MCF 10A (cell line): ENCODE results near the gene SEMA4D. TPM values are rescaled to one million over a fixed set of nuclear protein-coding genes. Genes with fewer than 3 reads are reported as not detected.

ENCODE experiments used
- BruUV-seq: library from RNA; stranded (reverse); fragments of 400-500 nt; replicated peaks from 2 replicates; lab custom pipeline; 2021; lab: Mats Ljungman, UMichigan
- CTCF ChIA-PET: fragments of 300-600 bp; sonication (Branson Sonifier 250); formaldehyde crosslinking; extraction: SDS; loops from one replicate; lab custom pipeline; 2021; ENCODE audit warnings: antibody characterized with exemption, inconsistent platforms; lab: Yijun Ruan, JAX
- POLR2A ChIA-PET: fragments of 300-600, 350-650 bp; sonication (Branson Sonifier 250); formaldehyde crosslinking; extraction: SDS; loops from one replicate; lab custom pipeline; 2020; ENCODE audit warnings: antibody characterized with exemption, inconsistent platforms; lab: Yijun Ruan, JAX
- DNase-seq: peaks from one replicate; pipeline ENCODE4 v3.0.0-alpha.2; 2018; ENCODE audit not compliant: unreplicated experiment
- H3K27ac Mint-ChIP-seq: one replicate; pipeline ENCODE4 v1.8.0; 2022; ENCODE audit warnings: mild to moderate bottlenecking, low read depth, mixed read lengths; ENCODE audit not compliant: unreplicated experiment
- H3K27me3 Mint-ChIP-seq: one replicate; pipeline ENCODE4 v1.8.0; 2022; ENCODE audit warnings: mixed read lengths; ENCODE audit not compliant: insufficient read depth, unreplicated experiment
- H3K36me3 Mint-ChIP-seq: one replicate; pipeline ENCODE4 v1.8.0; 2022; ENCODE audit warnings: mild to moderate bottlenecking, moderate library complexity, mixed read lengths; ENCODE audit not compliant: insufficient read depth, unreplicated experiment
- H3K4me1 Mint-ChIP-seq: one replicate; pipeline ENCODE4 v1.8.0; 2022; ENCODE audit warnings: mixed read lengths; ENCODE audit not compliant: insufficient read depth, unreplicated experiment
- H3K4me3 Mint-ChIP-seq: one replicate; pipeline ENCODE4 v1.8.0; 2022; ENCODE audit warnings: mild to moderate bottlenecking, moderate library complexity, mixed read lengths; ENCODE audit not compliant: unreplicated experiment
- H3K9me3 Mint-ChIP-seq: one replicate; pipeline ENCODE4 v1.8.0; 2022; ENCODE audit warnings: mixed read lengths; ENCODE audit not compliant: unreplicated experiment
- intact Hi-C: fragments of 100-400 bp; cut with micrococcal nuclease; formaldehyde crosslinking; loops from 2 replicates; pipeline ENCODE4 v1.14.1; 2022
- total RNA-seq: library from RNA; stranded (reverse); gene quantifications from 2 replicates; pipeline ENCODE4 v1.2.3, GENCODE V29; 2022
- TF ChIP-seq, protein P1 (sequence below): fragments of 200-600 bp; IDR thresholded peaks from one replicate; pipeline ENCODE4 v1.8.0; 2022; ENCODE audit warnings: antibody characterized with exemption, mild to moderate bottlenecking; ENCODE audit not compliant: unreplicated experiment

Gene SEMA4D
- total RNA-seq, 1 experiment from 2014 or later, result 4.2 TPM

DNA sequence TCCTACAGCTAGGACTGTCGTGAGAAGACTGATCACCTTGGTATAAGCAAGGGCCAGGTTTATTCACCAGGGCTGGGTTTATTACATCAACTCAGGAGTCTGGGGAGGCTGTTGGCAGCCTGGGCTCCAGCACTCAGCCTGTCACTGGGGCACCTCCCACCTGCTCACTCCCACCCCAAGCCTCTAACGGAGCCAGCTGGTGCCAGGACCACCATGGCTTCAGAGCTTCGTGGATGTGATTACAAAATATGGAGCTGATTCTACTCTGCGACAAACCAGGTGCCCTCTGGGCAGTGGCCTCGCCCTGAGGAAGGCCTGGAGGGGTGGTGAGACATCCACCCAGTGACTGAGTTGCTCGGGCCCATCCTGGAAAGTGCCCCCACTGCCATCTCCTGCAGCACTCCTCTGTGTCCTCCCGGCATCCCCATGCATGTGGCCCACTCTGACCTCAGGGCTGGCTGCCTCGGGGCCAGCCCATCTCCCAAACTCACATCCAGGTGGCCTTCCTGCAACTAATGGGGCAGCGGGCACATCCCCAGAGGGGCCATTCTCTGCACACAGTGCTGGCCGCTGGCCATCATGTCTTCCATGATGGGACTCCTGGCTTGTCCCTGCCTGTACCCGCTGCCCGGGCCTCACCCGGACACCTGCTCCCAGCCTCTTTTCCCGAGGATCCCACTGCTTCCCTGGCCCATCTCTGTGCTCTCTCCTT lies 130.0 kb downstream of the SEMA4D start:
- no peak overlapping the region for H3K27ac Mint-ChIP-seq
- H3K36me3 Mint-ChIP-seq, result no peaks in the 10 kb centered on the region
- ChIA-PET POLR2A (no interaction called here), CTCF (no interaction called here)
- H3K9me3 Mint-ChIP-seq, result no peaks in the 10 kb centered on the region
- no peaks in the 10 kb centered on the region for H3K27me3 Mint-ChIP-seq
- intact Hi-C loops, result no loop called here
- no peaks in the 10 kb centered on the region for H3K4me1 Mint-ChIP-seq
- DNase-seq, result no peak
- TF ChIP-seq, protein P1, sequence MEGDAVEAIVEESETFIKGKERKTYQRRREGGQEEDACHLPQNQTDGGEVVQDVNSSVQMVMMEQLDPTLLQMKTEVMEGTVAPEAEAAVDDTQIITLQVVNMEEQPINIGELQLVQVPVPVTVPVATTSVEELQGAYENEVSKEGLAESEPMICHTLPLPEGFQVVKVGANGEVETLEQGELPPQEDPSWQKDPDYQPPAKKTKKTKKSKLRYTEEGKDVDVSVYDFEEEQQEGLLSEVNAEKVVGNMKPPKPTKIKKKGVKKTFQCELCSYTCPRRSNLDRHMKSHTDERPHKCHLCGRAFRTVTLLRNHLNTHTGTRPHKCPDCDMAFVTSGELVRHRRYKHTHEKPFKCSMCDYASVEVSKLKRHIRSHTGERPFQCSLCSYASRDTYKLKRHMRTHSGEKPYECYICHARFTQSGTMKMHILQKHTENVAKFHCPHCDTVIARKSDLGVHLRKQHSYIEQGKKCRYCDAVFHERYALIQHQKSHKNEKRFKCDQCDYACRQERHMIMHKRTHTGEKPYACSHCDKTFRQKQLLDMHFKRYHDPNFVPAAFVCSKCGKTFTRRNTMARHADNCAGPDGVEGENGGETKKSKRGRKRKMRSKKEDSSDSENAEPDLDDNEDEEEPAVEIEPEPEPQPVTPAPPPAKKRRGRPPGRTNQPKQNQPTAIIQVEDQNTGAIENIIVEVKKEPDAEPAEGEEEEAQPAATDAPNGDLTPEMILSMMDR, result no peak
- BruUV-seq, result no TSS peak
- no peak overlapping the region for H3K4me3 Mint-ChIP-seq

DNA sequence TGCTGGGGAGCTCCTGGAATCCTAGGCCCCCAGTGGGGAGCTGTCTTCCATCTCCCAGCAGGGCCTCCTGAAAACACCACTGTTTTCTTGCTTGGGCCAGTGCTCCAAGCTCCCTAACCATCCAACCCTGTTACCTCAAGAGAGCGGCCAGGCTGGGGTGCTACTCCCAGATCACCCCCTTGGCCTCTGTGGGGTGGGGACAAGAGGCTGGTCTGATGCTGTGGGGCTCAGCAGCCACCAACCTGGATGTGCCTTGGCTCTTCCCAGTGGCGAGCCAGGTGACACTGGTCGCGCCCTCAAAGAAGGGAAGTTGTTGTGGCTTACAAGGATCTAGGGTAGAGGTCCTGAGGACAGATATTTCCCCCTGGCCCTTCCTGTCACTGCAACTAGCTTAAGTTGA lies 130.6 kb downstream of the SEMA4D start:
- POLR2A ChIA-PET, result no interaction called here
- H3K4me3 Mint-ChIP-seq, result no peak overlapping the region
- H3K27ac Mint-ChIP-seq, result no peak overlapping the region
- H3K27me3 Mint-ChIP-seq, result no peaks in the 10 kb centered on the region
- H3K4me1 Mint-ChIP-seq, result no peaks in the 10 kb centered on the region
- intact Hi-C loops, result no loop called here
- BruUV-seq, result no TSS peak
- TF ChIP-seq, protein P1, result no peak
- no peaks in the 10 kb centered on the region for H3K9me3 Mint-ChIP-seq
- CTCF ChIA-PET, result interaction anchor here (1.2 kb wide), 1 partner anchor 181 kb away, joined by 3 read pairs; no protein-coding TSS in a partner anchor
- DNase-seq, result no peak
- H3K36me3 Mint-ChIP-seq, result peaks cover under 1% of the 10 kb centered on the region

DNA sequence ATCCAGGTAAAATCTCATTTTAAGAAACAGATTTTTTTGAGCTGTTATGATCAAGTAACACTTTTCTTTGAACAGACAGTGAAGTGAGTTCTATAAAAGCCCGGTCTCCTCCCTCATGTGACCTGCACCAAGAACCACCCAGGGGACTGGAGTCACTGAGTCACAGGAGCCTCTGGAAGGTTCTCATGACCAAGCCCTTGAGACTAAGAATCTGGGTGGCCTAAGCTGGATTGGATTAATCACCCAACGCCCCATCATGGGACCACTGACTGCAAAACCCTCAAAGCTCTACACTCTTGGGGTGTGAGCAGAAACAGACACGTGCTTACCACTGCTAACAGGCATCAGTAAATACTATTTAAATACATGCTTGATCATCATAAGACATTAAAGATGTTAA lies 131.2 kb downstream of the SEMA4D start:
- intact Hi-C loops, result no loop called here
- CTCF ChIA-PET, result interaction anchor here (1.2 kb wide), 1 partner anchor 181 kb away, joined by 3 read pairs; no protein-coding TSS in a partner anchor
- no peaks in the 10 kb centered on the region for H3K4me1 Mint-ChIP-seq
- POLR2A ChIA-PET, result no interaction called here
- no peak overlapping the region for H3K4me3 Mint-ChIP-seq
- TF ChIP-seq, protein P1, result no peak
- peaks cover 6% of the 10 kb centered on the region for H3K36me3 Mint-ChIP-seq
- DNase-seq, result no peak
- H3K27me3 Mint-ChIP-seq, result no peaks in the 10 kb centered on the region
- BruUV-seq, result no TSS peak
- H3K27ac Mint-ChIP-seq, result no peak overlapping the region
- no peaks in the 10 kb centered on the region for H3K9me3 Mint-ChIP-seq

DNA sequence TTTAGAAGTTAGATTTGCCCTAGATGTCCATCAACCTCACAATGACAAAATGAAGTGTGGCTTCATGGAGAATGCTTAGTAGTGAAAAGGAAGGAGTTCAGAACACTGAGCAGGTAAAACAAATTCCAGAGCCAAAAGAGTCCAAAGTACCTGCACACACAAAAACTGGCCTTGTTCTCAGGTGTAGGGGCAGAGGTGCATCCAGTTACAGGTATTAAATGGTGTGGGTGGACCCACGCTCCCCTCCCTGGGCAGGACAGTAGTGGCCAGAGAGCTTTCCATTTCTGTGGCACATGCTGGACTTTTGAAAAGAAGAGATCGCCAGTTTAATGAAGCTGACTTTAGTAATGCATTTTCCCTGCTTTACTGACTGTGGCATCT lies 132.4 kb downstream of the SEMA4D start:
- no peak for DNase-seq
- Mint-ChIP-seq H3K4me3 (no peak overlapping the region), H3K4me1 (no peaks in the 10 kb centered on the region), H3K27me3 (no peaks in the 10 kb centered on the region), H3K9me3 (no peaks in the 10 kb centered on the region), H3K36me3 (peaks cover 17% of the 10 kb centered on the region), H3K27ac (no peak overlapping the region)
- CTCF ChIA-PET, result no interaction called here
- POLR2A ChIA-PET, result no interaction called here
- TF ChIP-seq, protein P1, result no peak
- BruUV-seq, result no TSS peak
- intact Hi-C loops, result no loop called here
